ENCODE data around the gene PRDM15.

PRDM15 gene

DNA sequence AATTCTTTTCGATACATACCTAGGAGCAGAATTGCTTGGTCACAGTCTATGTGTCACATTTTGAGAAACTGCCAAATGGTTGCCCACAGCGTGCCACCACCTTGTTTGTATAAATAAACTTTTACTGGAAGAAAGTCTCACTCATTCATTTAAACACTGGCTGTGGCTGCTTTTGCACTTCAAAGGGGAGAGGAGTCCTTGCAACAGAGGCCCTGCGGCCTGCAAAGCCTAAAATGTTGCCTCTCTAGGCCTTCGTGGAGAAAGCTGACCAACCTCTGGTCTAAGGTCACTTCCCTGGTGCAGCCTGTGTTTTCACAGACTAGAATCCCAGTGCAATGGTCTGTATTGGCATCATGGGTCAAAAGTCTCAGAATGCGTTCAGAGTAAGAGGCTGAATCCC lies 120.6 kb downstream of the PRDM15 start:
- intact Hi-C loops (cut with DNase I; ENCODE audit: low total_unique reads) = no loop called here
- peaks cover 0 to 47% (median 22%) of the 10 kb centered on the region in 4 donors for H3K4me1 ChIP-seq
- DNase-seq = no peak
- H3K36me3 ChIP-seq = peaks cover 0 to 23% (median 0%) of the 10 kb centered on the region in 3 donors
- H3K27me3 ChIP-seq = no peaks in the 10 kb centered on the region
- TF ChIP-seq, protein P1, sequence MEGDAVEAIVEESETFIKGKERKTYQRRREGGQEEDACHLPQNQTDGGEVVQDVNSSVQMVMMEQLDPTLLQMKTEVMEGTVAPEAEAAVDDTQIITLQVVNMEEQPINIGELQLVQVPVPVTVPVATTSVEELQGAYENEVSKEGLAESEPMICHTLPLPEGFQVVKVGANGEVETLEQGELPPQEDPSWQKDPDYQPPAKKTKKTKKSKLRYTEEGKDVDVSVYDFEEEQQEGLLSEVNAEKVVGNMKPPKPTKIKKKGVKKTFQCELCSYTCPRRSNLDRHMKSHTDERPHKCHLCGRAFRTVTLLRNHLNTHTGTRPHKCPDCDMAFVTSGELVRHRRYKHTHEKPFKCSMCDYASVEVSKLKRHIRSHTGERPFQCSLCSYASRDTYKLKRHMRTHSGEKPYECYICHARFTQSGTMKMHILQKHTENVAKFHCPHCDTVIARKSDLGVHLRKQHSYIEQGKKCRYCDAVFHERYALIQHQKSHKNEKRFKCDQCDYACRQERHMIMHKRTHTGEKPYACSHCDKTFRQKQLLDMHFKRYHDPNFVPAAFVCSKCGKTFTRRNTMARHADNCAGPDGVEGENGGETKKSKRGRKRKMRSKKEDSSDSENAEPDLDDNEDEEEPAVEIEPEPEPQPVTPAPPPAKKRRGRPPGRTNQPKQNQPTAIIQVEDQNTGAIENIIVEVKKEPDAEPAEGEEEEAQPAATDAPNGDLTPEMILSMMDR (IDR thresholded peaks at IDR 0.05) = no peak
- no peak overlapping the region for H3K27ac ChIP-seq
- H3K9me3 ChIP-seq = no peaks in the 10 kb centered on the region
- no peak overlapping the region for H3K4me3 ChIP-seq

DNA sequence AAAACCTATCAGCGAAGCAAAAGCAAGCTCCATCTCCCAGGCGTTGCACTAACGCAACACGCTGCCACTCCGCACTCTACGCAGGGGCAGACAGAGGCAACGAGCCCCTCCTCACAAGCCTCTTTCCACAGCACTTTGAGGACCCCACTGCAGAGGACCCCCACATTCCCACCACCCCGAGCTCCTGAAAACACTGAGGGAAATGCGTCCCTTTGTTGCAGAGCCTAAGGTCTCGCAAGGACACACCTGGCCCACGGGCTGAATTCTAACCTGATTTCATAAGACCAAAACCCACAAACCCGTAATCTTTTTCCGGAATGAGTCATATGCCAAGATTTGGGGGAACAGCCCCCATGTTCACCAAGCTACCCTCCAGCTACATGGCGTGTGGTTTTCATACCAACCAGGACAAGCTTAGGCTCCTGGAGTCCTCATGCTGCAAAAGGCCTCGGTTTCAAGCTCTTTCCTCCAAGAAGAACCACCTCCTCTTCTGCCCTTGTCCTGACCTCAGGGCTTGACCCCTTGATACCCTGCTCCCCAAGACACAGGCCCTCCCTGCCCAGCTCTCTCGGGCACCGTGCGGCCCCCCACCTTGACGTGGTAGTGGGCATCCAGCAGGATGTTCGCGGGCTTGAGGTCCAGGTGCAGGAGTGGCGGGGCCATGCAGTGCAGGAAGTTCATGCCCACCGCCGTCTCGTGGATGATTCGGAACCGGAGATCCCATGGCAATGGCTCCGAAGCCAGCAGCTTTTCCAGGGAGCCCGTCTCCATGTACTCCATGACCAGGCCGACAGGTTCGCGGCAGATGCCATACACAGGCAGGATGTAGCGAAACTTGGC lies 123.0 kb downstream of the PRDM15 start:
- intact Hi-C loops (cut with DNase I; ENCODE audit: low total_unique reads) = no loop called here
- peak in 1 of 2 donors; percentile 57 for DNase-seq
- Histone ChIP-seq H3K4me3 (no peak overlapping the region), H3K27me3 (no peaks in the 10 kb centered on the region), H3K36me3 (peaks cover 0 to 23% (median 0%) of the 10 kb centered on the region in 3 donors), H3K27ac (no peak overlapping the region), H3K9me3 (no peaks in the 10 kb centered on the region), H3K4me1 (peaks cover 0 to 50% (median 29%) of the 10 kb centered on the region in 4 donors)
- TF ChIP-seq, protein P1 (IDR thresholded peaks at IDR 0.05) = no peak

DNA sequence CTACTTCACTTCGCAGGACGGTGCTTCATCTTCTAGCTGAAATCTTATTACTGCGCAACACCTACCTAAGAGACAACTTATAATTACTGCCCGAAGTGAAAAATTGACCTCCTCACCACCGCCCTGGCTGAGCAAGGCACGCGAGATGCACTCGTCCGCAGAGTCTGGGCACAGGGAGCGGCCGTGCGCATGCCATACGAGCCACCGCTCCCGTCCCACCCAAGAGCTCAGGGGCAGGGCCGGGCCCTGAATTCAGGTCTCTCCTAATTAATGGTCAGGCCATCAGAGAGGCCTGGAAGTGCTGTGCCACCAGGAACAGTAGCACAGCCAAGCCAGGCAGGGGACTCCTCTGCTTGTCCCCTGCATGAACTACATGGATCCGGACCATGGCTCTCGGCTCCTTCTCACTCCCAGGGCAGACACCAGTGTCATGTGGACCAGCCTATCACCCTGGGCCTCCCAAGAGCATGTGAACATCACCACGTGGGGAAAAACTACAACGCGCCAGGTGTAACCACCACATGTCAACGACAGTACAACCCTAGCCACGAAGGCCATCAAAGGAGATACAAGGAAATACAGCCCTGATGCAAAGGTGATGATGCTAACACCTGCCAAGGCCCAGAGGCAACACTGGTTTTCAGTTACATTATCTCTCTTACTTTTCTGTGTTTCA lies 123.7 kb downstream of the PRDM15 start:
- intact Hi-C loops (cut with DNase I; ENCODE audit: low total_unique reads) = no loop called here
- Histone ChIP-seq H3K4me3 (no peak overlapping the region), H3K27me3 (no peaks in the 10 kb centered on the region), H3K27ac (no peak overlapping the region), H3K4me1 (peaks cover 0 to 48% (median 25%) of the 10 kb centered on the region in 4 donors), H3K36me3 (peaks cover 0 to 23% (median 0%) of the 10 kb centered on the region in 3 donors), H3K9me3 (no peaks in the 10 kb centered on the region)
- TF ChIP-seq, protein P1 (IDR thresholded peaks at IDR 0.05) = no peak
- DNase-seq = no peak

DNA sequence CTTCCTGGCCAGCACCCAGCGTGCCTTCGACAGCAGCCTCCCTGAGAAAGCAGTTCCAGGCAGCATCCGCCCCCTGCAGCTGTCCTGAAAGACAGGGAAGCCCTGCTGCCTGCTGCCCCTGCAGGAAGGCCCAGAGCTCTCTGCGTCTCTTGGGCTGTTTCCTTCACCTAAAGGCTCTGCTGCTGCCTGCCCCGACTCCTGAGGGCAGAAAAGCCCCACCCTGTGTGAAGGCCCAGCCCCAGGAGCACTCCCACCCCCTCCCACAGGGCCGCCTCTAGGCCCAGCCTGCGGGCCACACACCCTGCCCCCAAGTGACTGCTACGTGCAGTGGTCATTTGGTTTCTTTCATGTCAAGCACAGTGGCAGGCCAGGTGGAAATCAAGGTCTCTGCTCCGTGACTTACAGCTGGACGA lies 124.7 kb downstream of the PRDM15 start:
- H3K9me3 ChIP-seq = no peaks in the 10 kb centered on the region
- no peaks in the 10 kb centered on the region for H3K27me3 ChIP-seq
- no peak for DNase-seq
- no peak overlapping the region for H3K27ac ChIP-seq
- no peak overlapping the region for H3K4me3 ChIP-seq
- TF ChIP-seq, protein P1 (IDR thresholded peaks at IDR 0.05) = no peak
- intact Hi-C loops (cut with DNase I; ENCODE audit: low total_unique reads) = no loop called here
- H3K36me3 ChIP-seq = peaks cover 0 to 23% (median 0%) of the 10 kb centered on the region in 3 donors
- H3K4me1 ChIP-seq = peaks cover 0 to 43% (median 26%) of the 10 kb centered on the region in 4 donors

DNA sequence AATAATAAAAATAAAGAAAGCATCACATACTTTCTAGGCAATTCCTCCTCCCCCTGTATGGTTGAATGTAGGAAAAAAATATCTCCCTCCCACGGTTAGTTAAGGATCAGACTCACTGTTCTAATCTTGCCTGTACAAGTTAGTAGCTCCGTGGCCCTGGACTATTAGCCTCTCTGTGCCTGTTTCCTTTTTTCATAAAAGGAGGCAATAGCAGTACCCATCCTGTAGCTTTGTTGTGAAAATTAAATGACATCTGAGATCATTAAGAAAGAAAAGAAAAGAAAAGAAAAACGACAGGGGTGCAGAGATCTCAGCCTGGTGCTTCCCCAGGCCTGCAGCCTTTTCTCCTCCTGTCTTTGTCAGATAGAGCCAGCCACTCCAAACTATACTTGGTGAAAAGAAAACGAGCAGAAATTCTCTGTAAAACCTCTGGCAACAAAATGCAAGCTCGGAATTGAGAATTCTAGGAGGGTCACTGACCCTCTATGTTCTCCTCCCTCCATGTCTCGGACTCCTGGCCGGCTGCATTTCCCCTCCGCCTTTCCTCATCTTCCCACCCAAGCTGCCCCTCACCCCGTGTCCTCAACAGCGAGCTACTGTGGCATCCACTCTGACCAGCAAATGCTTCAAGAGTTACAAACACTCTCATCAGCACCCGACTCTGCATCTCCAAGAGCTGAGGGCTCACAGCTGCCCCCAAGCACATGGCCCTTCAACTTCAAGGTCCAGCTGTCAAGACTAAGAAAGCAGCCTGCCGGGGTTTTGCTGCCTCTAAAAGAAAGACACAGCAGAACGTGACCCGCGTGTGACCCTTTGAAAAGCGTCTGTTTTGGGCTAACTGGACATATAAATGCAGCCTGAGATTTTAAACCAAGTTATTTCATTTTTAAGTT lies 125.9 kb downstream of the PRDM15 start:
- no peaks in the 10 kb centered on the region for H3K9me3 ChIP-seq
- no peak for DNase-seq
- no peaks in the 10 kb centered on the region for H3K27me3 ChIP-seq
- peaks cover 0 to 35% (median 4%) of the 10 kb centered on the region in 3 donors for H3K36me3 ChIP-seq
- peaks cover 0 to 35% (median 25%) of the 10 kb centered on the region in 4 donors for H3K4me1 ChIP-seq
- TF ChIP-seq, protein P1 (IDR thresholded peaks at IDR 0.05) = no peak
- H3K4me3 ChIP-seq = no peak overlapping the region
- H3K27ac ChIP-seq = peak overlapping the region; percentile 31 to 38
- intact Hi-C loops (cut with DNase I; ENCODE audit: low total_unique reads) = no loop called here

Measured in tibial artery (tissue), 4 donors.